Measurements from ENCODE around the gene ARRB2.

DNA sequence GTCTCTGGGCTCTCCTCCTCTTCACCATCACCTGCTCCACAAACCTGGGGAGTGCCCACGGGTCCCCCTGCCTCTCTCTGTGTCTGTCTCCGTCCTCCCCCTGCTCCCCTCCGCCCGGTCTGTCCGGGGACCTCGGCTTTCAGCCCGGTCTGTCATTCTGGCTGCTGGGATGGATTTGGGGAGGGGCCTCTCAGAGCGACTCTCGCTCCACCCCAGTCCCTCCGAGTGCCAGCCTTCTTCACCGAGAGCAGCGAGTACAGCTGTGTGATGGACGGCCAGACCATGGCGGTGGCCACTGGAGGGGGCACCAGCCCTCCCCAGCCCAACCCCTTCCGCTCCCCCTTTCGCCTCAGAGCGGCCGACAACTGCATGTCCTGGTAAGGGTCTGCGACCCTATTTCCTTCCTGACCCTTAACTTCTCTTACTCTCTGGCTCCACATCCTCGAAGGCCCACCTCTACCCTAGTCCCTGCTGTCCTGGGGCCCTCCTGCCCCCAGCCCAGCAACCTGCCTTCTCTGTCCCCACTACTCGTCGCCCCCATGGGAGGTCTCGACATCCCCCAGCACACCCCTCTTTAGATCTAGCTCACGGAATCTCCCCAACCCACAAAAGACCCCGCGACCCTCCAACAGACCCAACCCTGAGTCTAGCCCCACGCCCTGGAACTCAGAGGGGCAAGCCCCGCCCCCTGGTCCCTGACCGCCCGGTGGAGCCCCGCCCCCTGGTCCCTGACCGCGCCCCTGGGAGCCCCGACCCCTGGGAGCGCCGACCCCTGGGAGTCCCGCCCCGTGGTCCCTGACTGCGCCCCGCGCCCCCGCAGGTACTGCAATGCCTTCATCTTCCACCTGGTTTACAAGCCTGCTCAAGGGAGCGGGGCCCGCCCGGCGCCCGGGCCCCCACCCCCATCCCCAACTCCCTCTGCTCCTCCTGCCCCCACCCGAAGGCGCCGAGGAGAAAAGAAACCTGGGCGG, 34.9 kb downstream of the ARRB2 start:
- TF ChIP-seq, protein P1, sequence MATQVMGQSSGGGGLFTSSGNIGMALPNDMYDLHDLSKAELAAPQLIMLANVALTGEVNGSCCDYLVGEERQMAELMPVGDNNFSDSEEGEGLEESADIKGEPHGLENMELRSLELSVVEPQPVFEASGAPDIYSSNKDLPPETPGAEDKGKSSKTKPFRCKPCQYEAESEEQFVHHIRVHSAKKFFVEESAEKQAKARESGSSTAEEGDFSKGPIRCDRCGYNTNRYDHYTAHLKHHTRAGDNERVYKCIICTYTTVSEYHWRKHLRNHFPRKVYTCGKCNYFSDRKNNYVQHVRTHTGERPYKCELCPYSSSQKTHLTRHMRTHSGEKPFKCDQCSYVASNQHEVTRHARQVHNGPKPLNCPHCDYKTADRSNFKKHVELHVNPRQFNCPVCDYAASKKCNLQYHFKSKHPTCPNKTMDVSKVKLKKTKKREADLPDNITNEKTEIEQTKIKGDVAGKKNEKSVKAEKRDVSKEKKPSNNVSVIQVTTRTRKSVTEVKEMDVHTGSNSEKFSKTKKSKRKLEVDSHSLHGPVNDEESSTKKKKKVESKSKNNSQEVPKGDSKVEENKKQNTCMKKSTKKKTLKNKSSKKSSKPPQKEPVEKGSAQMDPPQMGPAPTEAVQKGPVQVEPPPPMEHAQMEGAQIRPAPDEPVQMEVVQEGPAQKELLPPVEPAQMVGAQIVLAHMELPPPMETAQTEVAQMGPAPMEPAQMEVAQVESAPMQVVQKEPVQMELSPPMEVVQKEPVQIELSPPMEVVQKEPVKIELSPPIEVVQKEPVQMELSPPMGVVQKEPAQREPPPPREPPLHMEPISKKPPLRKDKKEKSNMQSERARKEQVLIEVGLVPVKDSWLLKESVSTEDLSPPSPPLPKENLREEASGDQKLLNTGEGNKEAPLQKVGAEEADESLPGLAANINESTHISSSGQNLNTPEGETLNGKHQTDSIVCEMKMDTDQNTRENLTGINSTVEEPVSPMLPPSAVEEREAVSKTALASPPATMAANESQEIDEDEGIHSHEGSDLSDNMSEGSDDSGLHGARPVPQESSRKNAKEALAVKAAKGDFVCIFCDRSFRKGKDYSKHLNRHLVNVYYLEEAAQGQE (IDR thresholded peaks at IDR 0.05; ENCODE audit: insufficient read depth in 1 of 2, low read depth in 2 of 2, low read length in 2 of 2), result no peak
- TF ChIP-seq POLR2AphosphoS5 (IDR thresholded peaks at IDR 0.05; ENCODE audit: low read depth, low read length), result no peak

Data from PFSK-1 (cell line).